ENCODE measurements around the gene CHN2. TPM values are rescaled to one million over a fixed set of nuclear protein-coding genes. Genes with fewer than 3 reads are reported as not detected.

CHN2 gene
- total RNA-seq, 1 donor from 2014 or later = 14.2 TPM

DNA sequence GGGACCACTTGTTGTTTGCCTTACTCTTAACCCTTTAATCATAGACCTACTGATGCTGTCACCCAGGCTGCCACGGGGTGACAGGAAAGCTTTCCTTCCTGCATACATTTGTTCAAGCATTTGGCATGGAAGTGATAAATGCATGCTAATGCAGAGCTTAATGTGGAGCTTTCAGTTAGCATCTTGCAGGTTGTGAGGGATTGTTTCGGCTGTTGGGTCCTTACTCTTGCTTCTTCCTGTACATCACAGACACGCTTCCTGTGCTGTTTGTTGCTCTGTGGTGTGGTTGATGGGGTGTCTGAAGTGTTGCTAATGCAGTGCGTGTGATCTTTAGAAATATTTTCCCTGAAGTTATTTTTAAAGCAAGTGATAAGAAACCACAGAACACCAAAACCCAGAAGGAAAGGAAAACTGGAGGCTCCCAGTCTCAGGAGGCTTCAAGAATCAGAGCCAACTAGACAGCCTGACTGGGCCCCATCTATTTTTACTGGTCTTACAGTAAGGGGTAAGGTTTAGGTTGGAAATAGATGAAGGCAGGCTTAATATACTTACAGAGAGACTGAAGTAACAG lies 143.1 kb downstream of the CHN2 start:
- no peak for TF ChIP-seq CTCF (IDR thresholded peaks at IDR 0.05)
- H3K4me3 ChIP-seq = no peak overlapping the region
- H3K4me1 ChIP-seq = peaks cover 15% of the 10 kb centered on the region
- no peak for DNase-seq
- peak; percentile 47 to 51 for ATAC-seq
- intact Hi-C loops (cut with DNase I) = no loop called here
- H3K36me3 ChIP-seq = no peaks in the 10 kb centered on the region
- H3K9me3 ChIP-seq = no peaks in the 10 kb centered on the region
- H3K27me3 ChIP-seq (ENCODE audit: low read depth) = no peaks in the 10 kb centered on the region
- H3K27ac ChIP-seq = no peak overlapping the region

DNA sequence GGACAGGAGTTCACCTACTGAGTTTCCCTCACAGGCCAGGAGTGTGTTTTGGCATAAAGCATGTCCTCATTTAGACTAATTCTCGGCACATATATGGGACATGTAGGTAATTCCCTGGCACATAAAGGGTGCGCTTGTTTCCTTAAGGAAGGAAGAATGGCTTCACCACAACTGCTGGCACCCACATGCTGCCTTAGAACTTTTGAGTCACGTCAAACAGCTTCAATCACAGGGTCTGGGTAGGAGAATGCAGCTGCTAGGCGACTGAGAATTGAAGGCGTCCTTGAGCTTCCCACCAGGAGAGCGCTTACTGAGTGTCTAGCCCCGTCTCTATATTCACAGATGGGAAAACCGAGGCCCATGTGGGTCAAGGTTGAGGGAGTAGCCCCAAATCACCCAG lies 146.1 kb downstream of the CHN2 start:
- ATAC-seq (no peak), DNase-seq (no peak)

GRCh38 chr7:29341156-29341555 lies 146.6 kb downstream of the CHN2 start:
- no peaks in the 10 kb centered on the region for H3K27me3 ChIP-seq (ENCODE audit: low read depth)
- DNase-seq (no peak), ATAC-seq (no peak)
- H3K4me1 ChIP-seq = peaks cover 15% of the 10 kb centered on the region
- H3K4me3 ChIP-seq = no peak overlapping the region
- TF ChIP-seq CTCF (IDR thresholded peaks at IDR 0.05) = no peak
- H3K27ac ChIP-seq = no peak overlapping the region
- no peaks in the 10 kb centered on the region for H3K36me3 ChIP-seq
- no peaks in the 10 kb centered on the region for H3K9me3 ChIP-seq
- intact Hi-C loops (cut with DNase I) = no loop called here

More for the DNA sequence above, 146.1 kb downstream of the CHN2 start:
- intact Hi-C loops (cut with DNase I) = no loop called here
- Histone ChIP-seq H3K9me3 (no peaks in the 10 kb centered on the region), H3K36me3 (no peaks in the 10 kb centered on the region), H3K4me3 (no peak overlapping the region), H3K4me1 (peaks cover 15% of the 10 kb centered on the region), H3K27me3 (ENCODE audit: low read depth) (no peaks in the 10 kb centered on the region), H3K27ac (no peak overlapping the region)
- no peak for TF ChIP-seq CTCF (IDR thresholded peaks at IDR 0.05)

GRCh38 chr7:29342761-29343160 lies 148.2 kb downstream of the CHN2 start:
- Histone ChIP-seq H3K4me1 (peaks cover 4% of the 10 kb centered on the region), H3K27ac (no peak overlapping the region), H3K36me3 (no peaks in the 10 kb centered on the region), H3K4me3 (no peak overlapping the region), H3K27me3 (ENCODE audit: low read depth) (no peaks in the 10 kb centered on the region), H3K9me3 (no peaks in the 10 kb centered on the region)
- TF ChIP-seq CTCF (IDR thresholded peaks at IDR 0.05) = no peak
- intact Hi-C loops (cut with DNase I) = no loop called here
- no peak for ATAC-seq
- no peak for DNase-seq

- no peaks in the 10 kb centered on the region for H3K9me3 ChIP-seq
- no peaks in the 10 kb centered on the region for H3K36me3 ChIP-seq
- ATAC-seq (no peak), DNase-seq (no peak)
- intact Hi-C loops (cut with DNase I) = no loop called here
- no peak overlapping the region for H3K27ac ChIP-seq
- H3K4me3 ChIP-seq = no peak overlapping the region
- no peaks in the 10 kb centered on the region for H3K27me3 ChIP-seq (ENCODE audit: low read depth)
- H3K4me1 ChIP-seq = no peaks in the 10 kb centered on the region
- TF ChIP-seq CTCF (IDR thresholded peaks at IDR 0.05) = no peak
These were observed 148.8 kb downstream of the CHN2 start for GRCh38 chr7:29343399-29343798.
